SK-N-SH treated with all-trans-retinoic acid at 6 μM for 48 hours (cell line): Measurements from ENCODE around the gene TMEM201.
A peak's percentile ranks its signal among the peaks of the same experiment; 100 is the strongest.

Experiments used
- ATAC-seq: fragments of 200-7000 bp; cut with Tn5 transposase; 3 replicates; pipeline ENCODE4 v1.9.1; 2020; ENCODE audit warnings: mild to moderate bottlenecking, moderate library complexity
- ARNTL ChIP-seq: fragments of 450-650 bp; formaldehyde crosslinking; IDR thresholded peaks from 2 replicates; pipeline ENCODE4 v1.5.0; 2020; ENCODE audit warnings: low read depth, mild to moderate bottlenecking, moderate library complexity, borderline replicate concordance
- BACH2 ChIP-seq: fragments of 250-450 bp; sonication (Bioruptor Pico); IDR thresholded peaks from 2 replicates; pipeline ENCODE4 v1.9.0; 2021; ENCODE audit warnings: mild to moderate bottlenecking, borderline replicate concordance
- CSDC2 ChIP-seq: fragments of 250-450 bp; sonication (Bioruptor Pico); IDR thresholded peaks from 2 replicates; pipeline ENCODE4 v1.5.0; 2020; ENCODE audit warnings: mild to moderate bottlenecking, moderate library complexity
- ESRRG ChIP-seq: fragments of 250-450 bp; sonication (Bioruptor Pico); IDR thresholded peaks from 2 replicates; pipeline ENCODE4 v1.6.1; 2021; ENCODE audit warnings: mild to moderate bottlenecking
- GLIS3 ChIP-seq: fragments of 250-450 bp; sonication (Bioruptor Pico); IDR thresholded peaks from 2 replicates; pipeline ENCODE4 v1.5.0; 2020; ENCODE audit warnings: mild to moderate bottlenecking, moderate library complexity
- ISL1 ChIP-seq: fragments of 250-450 bp; sonication (Bioruptor Pico); IDR thresholded peaks from 2 replicates; pipeline ENCODE4 v2.1.2; 2022; ENCODE audit warnings: mild to moderate bottlenecking, moderate library complexity
- OSR1 ChIP-seq: fragments of 250-450 bp; sonication (Bioruptor Pico); IDR thresholded peaks from 2 replicates; pipeline ENCODE4 v1.8.0; 2022; ENCODE audit warnings: moderate library complexity, mild to moderate bottlenecking, inconsistent platforms
- PPARA ChIP-seq: fragments of 250-450 bp; sonication (Bioruptor Pico); IDR thresholded peaks from 2 replicates; pipeline ENCODE4 v1.5.0; 2020; ENCODE audit warnings: mild to moderate bottlenecking, borderline replicate concordance
- SNAI2 ChIP-seq: fragments of 250-450 bp; sonication (Bioruptor Pico); IDR thresholded peaks from 2 replicates; pipeline ENCODE4 v1.5.0; 2020; ENCODE audit warnings: mild to moderate bottlenecking, moderate library complexity
- TCF4 ChIP-seq: fragments of 250-450 bp; sonication (Bioruptor Pico); IDR thresholded peaks from 2 replicates; pipeline ENCODE4 v1.8.0; 2021; ENCODE audit warnings: mild to moderate bottlenecking, moderate library complexity, borderline replicate concordance
- TOX ChIP-seq: fragments of 250-450 bp; sonication (Bioruptor Pico); IDR thresholded peaks from 2 replicates; pipeline ENCODE4 v1.8.0; 2021; ENCODE audit warnings: mild to moderate bottlenecking, moderate library complexity, borderline replicate concordance
- ZC3H10 ChIP-seq: fragments of 250-450 bp; sonication (Bioruptor Pico); IDR thresholded peaks from 2 replicates; pipeline ENCODE4 v1.5.1; 2021; ENCODE audit warnings: mild to moderate bottlenecking, moderate library complexity
- ZFP3 ChIP-seq: fragments of 250-450 bp; sonication (Bioruptor Pico); IDR thresholded peaks from 2 replicates; pipeline ENCODE4 v1.5.0; 2020; ENCODE audit warnings: mild to moderate bottlenecking, moderate library complexity
- ZFP30 ChIP-seq: fragments of 450-650 bp; formaldehyde crosslinking; IDR thresholded peaks from 2 replicates; pipeline ENCODE4 v1.5.0; 2022; ENCODE audit warnings: mild to moderate bottlenecking, moderate library complexity
- ZNF565 ChIP-seq: fragments of 450-650 bp; formaldehyde crosslinking; conservative IDR thresholded peaks from 2 replicates; pipeline ENCODE4 v1.5.0; 2020; ENCODE audit warnings: low read depth, mild to moderate bottlenecking, moderate library complexity
- ZNF70 ChIP-seq: fragments of 450-650 bp; formaldehyde crosslinking; IDR thresholded peaks from 2 replicates; pipeline ENCODE4 v1.5.0; 2020; ENCODE audit warnings: mild to moderate bottlenecking, moderate library complexity
- ZNF8 ChIP-seq: fragments of 450-650 bp; formaldehyde crosslinking; IDR thresholded peaks from 2 replicates; pipeline ENCODE4 v1.5.0; 2020; ENCODE audit warnings: mild to moderate bottlenecking, moderate library complexity
- TF ChIP-seq, protein P1 (sequence below): fragments of 250-450 bp; sonication (Bioruptor Pico); IDR thresholded peaks from 2 replicates; pipeline ENCODE4 v1.8.0; 2021; ENCODE audit warnings: low read depth, mild to moderate bottlenecking, moderate library complexity, borderline replicate concordance
- TF ChIP-seq, protein P2 (sequence below): fragments of 250-450 bp; sonication (Bioruptor Pico); IDR thresholded peaks from 2 replicates; pipeline ENCODE4 v1.5.1; 2021; ENCODE audit warnings: mild to moderate bottlenecking, moderate library complexity
- TF ChIP-seq, protein P3 (sequence below): fragments of 250-450 bp; sonication (Bioruptor Pico); IDR thresholded peaks from 2 replicates; pipeline ENCODE4 v1.5.0; 2020; ENCODE audit warnings: mild to moderate bottlenecking, moderate library complexity
- TF ChIP-seq, protein P4 (sequence below): fragments of 250-450 bp; sonication (Bioruptor Pico); IDR thresholded peaks from 2 replicates; pipeline ENCODE4 v1.8.0; 2020; ENCODE audit warnings: mild to moderate bottlenecking, moderate library complexity, borderline replicate concordance
- TF ChIP-seq, protein P5 (sequence below): fragments of 250-450 bp; sonication (Bioruptor Pico); IDR thresholded peaks from 2 replicates; pipeline ENCODE4 v1.5.1; 2020; ENCODE audit warnings: low read depth, mild to moderate bottlenecking, moderate library complexity

Gene TMEM201

DNA sequence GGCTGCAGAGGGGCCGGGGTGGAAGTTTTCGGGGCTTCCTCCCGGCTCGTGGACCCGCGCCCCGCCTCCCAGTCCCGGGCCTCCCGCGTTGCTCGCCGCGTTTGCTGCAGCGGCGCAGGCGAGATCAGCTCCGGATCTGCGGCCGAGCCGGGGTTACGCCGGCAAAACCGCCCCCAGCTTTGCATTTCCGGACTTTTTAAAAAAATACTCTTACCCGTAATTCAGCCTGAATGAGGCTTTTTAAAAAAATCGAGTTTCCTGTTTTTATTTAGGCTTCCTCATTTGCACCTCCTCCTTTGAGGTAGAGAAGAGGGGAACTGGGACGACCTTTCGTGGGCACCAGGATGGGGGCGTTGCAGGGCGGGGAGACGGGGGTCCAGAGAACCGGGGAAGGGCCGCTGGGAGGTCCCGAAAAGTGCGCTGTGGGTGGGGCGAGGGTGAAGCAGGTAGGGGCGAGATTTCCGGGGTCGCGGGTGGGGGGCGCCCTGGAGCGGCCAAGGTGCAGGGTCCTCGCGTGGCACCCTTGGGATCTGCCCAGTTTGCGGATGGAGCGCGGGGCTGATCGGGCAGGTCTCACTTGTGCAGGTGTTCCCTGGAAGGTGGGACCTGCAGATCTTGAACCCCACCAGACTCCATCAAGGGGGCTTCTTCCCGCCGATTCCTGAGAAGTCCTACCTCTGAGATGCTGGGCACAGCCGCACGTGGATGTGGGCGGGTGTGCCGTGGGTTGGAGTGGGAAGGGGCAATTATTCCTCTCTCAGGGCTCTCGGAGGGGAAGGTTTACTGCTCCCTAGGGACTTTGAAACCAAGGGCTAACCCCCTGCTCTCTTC is 63.9 kb downstream of the TMEM201 start:
- TF ChIP-seq ZNF8 (no peak), TCF4 (CRISPR knock-in tag) (no peak), GLIS3 (no peak), ZFP30 (CRISPR knock-in tag) (no peak), CSDC2 (CRISPR knock-in tag) (no peak), BACH2 (CRISPR knock-in tag) (no peak), ARNTL (CRISPR knock-in tag) (no peak), TOX (CRISPR knock-in tag) (no peak), PPARA (CRISPR knock-in tag) (no peak), ZFP3 (no peak), ZNF565 (CRISPR knock-in tag) (no peak), SNAI2 (CRISPR knock-in tag) (no peak)
- TF ChIP-seq, protein P1, sequence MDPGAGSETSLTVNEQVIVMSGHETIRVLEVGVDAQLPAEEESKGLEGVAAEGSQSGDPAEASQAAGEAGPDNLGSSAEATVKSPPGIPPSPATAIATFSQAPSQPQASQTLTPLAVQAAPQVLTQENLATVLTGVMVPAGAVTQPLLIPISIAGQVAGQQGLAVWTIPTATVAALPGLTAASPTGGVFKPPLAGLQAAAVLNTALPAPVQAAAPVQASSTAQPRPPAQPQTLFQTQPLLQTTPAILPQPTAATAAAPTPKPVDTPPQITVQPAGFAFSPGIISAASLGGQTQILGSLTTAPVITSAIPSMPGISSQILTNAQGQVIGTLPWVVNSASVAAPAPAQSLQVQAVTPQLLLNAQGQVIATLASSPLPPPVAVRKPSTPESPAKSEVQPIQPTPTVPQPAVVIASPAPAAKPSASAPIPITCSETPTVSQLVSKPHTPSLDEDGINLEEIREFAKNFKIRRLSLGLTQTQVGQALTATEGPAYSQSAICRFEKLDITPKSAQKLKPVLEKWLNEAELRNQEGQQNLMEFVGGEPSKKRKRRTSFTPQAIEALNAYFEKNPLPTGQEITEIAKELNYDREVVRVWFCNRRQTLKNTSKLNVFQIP (CRISPR knock-in tag) = no peak
- TF ChIP-seq, protein P2, sequence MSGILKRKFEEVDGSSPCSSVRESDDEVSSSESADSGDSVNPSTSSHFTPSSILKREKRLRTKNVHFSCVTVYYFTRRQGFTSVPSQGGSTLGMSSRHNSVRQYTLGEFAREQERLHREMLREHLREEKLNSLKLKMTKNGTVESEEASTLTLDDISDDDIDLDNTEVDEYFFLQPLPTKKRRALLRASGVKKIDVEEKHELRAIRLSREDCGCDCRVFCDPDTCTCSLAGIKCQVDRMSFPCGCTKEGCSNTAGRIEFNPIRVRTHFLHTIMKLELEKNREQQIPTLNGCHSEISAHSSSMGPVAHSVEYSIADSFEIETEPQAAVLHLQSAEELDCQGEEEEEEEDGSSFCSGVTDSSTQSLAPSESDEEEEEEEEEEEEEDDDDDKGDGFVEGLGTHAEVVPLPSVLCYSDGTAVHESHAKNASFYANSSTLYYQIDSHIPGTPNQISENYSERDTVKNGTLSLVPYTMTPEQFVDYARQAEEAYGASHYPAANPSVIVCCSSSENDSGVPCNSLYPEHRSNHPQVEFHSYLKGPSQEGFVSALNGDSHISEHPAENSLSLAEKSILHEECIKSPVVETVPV (CRISPR knock-in tag) = no peak
- peak; percentile 16; the same call in 2 of the 3 replicates for ATAC-seq

DNA sequence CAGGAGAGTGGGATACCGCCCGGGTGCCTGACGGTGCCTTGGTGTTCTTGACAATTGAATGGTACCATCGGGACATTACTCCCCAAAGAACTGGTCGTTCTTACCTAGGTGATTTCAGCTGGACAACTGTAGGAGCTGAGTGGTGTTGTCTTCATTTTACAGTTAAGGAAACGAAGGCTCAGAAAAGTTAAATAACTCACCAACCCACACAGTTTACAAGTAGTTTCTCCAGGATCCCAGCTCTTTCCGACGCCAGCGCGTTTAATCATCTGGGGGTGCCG is 64.4 kb downstream of the TMEM201 start:
- no peak for ATAC-seq
- TF ChIP-seq ISL1 = no peak
- no peak for TF ChIP-seq CSDC2 (CRISPR knock-in tag)
- TF ChIP-seq, protein P3, sequence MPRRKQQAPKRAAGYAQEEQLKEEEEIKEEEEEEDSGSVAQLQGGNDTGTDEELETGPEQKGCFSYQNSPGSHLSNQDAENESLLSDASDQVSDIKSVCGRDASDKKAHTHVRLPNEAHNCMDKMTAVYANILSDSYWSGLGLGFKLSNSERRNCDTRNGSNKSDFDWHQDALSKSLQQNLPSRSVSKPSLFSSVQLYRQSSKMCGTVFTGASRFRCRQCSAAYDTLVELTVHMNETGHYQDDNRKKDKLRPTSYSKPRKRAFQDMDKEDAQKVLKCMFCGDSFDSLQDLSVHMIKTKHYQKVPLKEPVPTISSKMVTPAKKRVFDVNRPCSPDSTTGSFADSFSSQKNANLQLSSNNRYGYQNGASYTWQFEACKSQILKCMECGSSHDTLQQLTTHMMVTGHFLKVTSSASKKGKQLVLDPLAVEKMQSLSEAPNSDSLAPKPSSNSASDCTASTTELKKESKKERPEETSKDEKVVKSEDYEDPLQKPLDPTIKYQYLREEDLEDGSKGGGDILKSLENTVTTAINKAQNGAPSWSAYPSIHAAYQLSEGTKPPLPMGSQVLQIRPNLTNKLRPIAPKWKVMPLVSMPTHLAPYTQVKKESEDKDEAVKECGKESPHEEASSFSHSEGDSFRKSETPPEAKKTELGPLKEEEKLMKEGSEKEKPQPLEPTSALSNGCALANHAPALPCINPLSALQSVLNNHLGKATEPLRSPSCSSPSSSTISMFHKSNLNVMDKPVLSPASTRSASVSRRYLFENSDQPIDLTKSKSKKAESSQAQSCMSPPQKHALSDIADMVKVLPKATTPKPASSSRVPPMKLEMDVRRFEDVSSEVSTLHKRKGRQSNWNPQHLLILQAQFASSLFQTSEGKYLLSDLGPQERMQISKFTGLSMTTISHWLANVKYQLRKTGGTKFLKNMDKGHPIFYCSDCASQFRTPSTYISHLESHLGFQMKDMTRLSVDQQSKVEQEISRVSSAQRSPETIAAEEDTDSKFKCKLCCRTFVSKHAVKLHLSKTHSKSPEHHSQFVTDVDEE = no peak
- no peak for TF ChIP-seq ZNF565 (CRISPR knock-in tag)
- TF ChIP-seq, protein P4, sequence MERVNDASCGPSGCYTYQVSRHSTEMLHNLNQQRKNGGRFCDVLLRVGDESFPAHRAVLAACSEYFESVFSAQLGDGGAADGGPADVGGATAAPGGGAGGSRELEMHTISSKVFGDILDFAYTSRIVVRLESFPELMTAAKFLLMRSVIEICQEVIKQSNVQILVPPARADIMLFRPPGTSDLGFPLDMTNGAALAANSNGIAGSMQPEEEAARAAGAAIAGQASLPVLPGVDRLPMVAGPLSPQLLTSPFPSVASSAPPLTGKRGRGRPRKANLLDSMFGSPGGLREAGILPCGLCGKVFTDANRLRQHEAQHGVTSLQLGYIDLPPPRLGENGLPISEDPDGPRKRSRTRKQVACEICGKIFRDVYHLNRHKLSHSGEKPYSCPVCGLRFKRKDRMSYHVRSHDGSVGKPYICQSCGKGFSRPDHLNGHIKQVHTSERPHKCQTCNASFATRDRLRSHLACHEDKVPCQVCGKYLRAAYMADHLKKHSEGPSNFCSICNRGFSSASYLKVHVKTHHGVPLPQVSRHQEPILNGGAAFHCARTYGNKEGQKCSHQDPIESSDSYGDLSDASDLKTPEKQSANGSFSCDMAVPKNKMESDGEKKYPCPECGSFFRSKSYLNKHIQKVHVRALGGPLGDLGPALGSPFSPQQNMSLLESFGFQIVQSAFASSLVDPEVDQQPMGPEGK (CRISPR knock-in tag) = no peak
- no peak for TF ChIP-seq ZFP30 (CRISPR knock-in tag)
- no peak for TF ChIP-seq ESRRG (CRISPR knock-in tag)
- TF ChIP-seq, protein P5, sequence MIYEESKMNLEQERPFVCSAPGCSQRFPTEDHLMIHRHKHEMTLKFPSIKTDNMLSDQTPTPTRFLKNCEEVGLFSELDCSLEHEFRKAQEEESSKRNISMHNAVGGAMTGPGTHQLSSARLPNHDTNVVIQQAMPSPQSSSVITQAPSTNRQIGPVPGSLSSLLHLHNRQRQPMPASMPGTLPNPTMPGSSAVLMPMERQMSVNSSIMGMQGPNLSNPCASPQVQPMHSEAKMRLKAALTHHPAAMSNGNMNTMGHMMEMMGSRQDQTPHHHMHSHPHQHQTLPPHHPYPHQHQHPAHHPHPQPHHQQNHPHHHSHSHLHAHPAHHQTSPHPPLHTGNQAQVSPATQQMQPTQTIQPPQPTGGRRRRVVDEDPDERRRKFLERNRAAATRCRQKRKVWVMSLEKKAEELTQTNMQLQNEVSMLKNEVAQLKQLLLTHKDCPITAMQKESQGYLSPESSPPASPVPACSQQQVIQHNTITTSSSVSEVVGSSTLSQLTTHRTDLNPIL = no peak
- TF ChIP-seq OSR1 (CRISPR knock-in tag) = no peak
- no peak for TF ChIP-seq ZC3H10 (CRISPR knock-in tag)
- TF ChIP-seq ZFP3 = no peak
- no peak for TF ChIP-seq ARNTL (CRISPR knock-in tag)
- no peak for TF ChIP-seq ZNF8
- no peak for TF ChIP-seq ZNF70
- no peak for TF ChIP-seq PPARA (CRISPR knock-in tag)
- TF ChIP-seq TCF4 (CRISPR knock-in tag) = no peak
- TF ChIP-seq SNAI2 (CRISPR knock-in tag) = no peak
